ENCODE results near the gene MAPT.

Gene MAPT

GRCh38 chr17:46011711-46012505 lies 117.6 kb downstream of the MAPT start:
- TF ChIP-seq MAX (IDR thresholded peaks at IDR 0.05): no peak
- TF ChIP-seq USF1 (IDR thresholded peaks at IDR 0.05): no peak
- no peak for TF ChIP-seq EGR1 (IDR thresholded peaks at IDR 0.05)
- TF ChIP-seq TCF12 (IDR thresholded peaks at IDR 0.05; ENCODE audit: low read depth): no peak
- no peak for TF ChIP-seq RAD21 (IDR thresholded peaks at IDR 0.05; ENCODE audit: low read depth)
- TF ChIP-seq CREB1 (IDR thresholded peaks at IDR 0.05; ENCODE audit: low read depth): no peak
- TF ChIP-seq ZBTB7A (IDR thresholded peaks at IDR 0.05; ENCODE audit: low read depth): no peak

- TF ChIP-seq YY1 (IDR thresholded peaks at IDR 0.05; ENCODE audit: low read depth) (no peak), FOXM1 (IDR thresholded peaks at IDR 0.05; ENCODE audit: borderline replicate concordance, low read depth) (no peak), EP300 (IDR thresholded peaks at IDR 0.05; ENCODE audit: borderline replicate concordance) (no peak), EGR1 (IDR thresholded peaks at IDR 0.05) (no peak), USF1 (IDR thresholded peaks at IDR 0.05) (no peak), NFIC (IDR thresholded peaks at IDR 0.05) (no peak), RAD21 (IDR thresholded peaks at IDR 0.05; ENCODE audit: low read depth) (no peak), ZBTB7A (IDR thresholded peaks at IDR 0.05; ENCODE audit: low read depth) (no peak), TAF1 (IDR thresholded peaks at IDR 0.05; ENCODE audit: low read depth) (no peak), MAX (IDR thresholded peaks at IDR 0.05) (no peak), TEAD4 (IDR thresholded peaks at IDR 0.05) (no peak), TCF12 (IDR thresholded peaks at IDR 0.05; ENCODE audit: low read depth) (no peak)
Measured at GRCh38 chr17:46012506-46013079, 118.2 kb downstream of the MAPT start.

- TF ChIP-seq EGR1 (IDR thresholded peaks at IDR 0.05) (no peak), RAD21 (IDR thresholded peaks at IDR 0.05; ENCODE audit: low read depth) (no peak), NFIC (IDR thresholded peaks at IDR 0.05) (no peak), CREB1 (IDR thresholded peaks at IDR 0.05; ENCODE audit: low read depth) (no peak), ZBTB7A (IDR thresholded peaks at IDR 0.05; ENCODE audit: low read depth) (no peak), YY1 (IDR thresholded peaks at IDR 0.05; ENCODE audit: low read depth) (no peak), TEAD4 (IDR thresholded peaks at IDR 0.05) (no peak), TAF1 (IDR thresholded peaks at IDR 0.05; ENCODE audit: low read depth) (no peak), FOXM1 (IDR thresholded peaks at IDR 0.05; ENCODE audit: borderline replicate concordance, low read depth) (no peak)
Measured at GRCh38 chr17:46013127-46013501, 118.8 kb downstream of the MAPT start.

- TF ChIP-seq FOXM1 (IDR thresholded peaks at IDR 0.05; ENCODE audit: borderline replicate concordance, low read depth) (no peak), REST (IDR thresholded peaks at IDR 0.05; ENCODE audit: low read depth) (no peak), RAD21 (IDR thresholded peaks at IDR 0.05; ENCODE audit: low read depth) (no peak), CEBPB (IDR thresholded peaks at IDR 0.05) (no peak), ZBTB7A (IDR thresholded peaks at IDR 0.05; ENCODE audit: low read depth) (no peak), TEAD4 (IDR thresholded peaks at IDR 0.05) (no peak), TCF12 (IDR thresholded peaks at IDR 0.05; ENCODE audit: low read depth) (no peak), USF1 (IDR thresholded peaks at IDR 0.05) (no peak), EGR1 (IDR thresholded peaks at IDR 0.05) (no peak), YY1 (IDR thresholded peaks at IDR 0.05; ENCODE audit: low read depth) (no peak), NFIC (IDR thresholded peaks at IDR 0.05) (no peak), EP300 (IDR thresholded peaks at IDR 0.05; ENCODE audit: borderline replicate concordance) (no peak), CREB1 (IDR thresholded peaks at IDR 0.05; ENCODE audit: low read depth) (no peak)
Measured at GRCh38 chr17:46013502-46014165, 119.3 kb downstream of the MAPT start.

GRCh38 chr17:46020023-46020761 lies 125.8 kb downstream of the MAPT start:
- TF ChIP-seq REST (IDR thresholded peaks at IDR 0.05; ENCODE audit: low read depth) (no peak), MAX (IDR thresholded peaks at IDR 0.05) (no peak), EP300 (IDR thresholded peaks at IDR 0.05; ENCODE audit: borderline replicate concordance) (no peak), TEAD4 (IDR thresholded peaks at IDR 0.05) (no peak), CEBPB (IDR thresholded peaks at IDR 0.05) (no peak), FOXM1 (IDR thresholded peaks at IDR 0.05; ENCODE audit: borderline replicate concordance, low read depth) (no peak), CREB1 (IDR thresholded peaks at IDR 0.05; ENCODE audit: low read depth) (no peak), EGR1 (IDR thresholded peaks at IDR 0.05) (no peak), RAD21 (IDR thresholded peaks at IDR 0.05; ENCODE audit: low read depth) (no peak)

All from Ishikawa (cell line).